T-helper 9 cell (primary cell): ENCODE measurements around the gene RPL18.

Experiments
- DNase-seq: peaks from one replicate; pipeline ENCODE4 v3.0.0-alpha.2; 2020

The RPL18 gene

GRCh38 chr19:48629297-48629598 is 10.3 kb upstream of the RPL18 start:
- no peak for DNase-seq

DNA sequence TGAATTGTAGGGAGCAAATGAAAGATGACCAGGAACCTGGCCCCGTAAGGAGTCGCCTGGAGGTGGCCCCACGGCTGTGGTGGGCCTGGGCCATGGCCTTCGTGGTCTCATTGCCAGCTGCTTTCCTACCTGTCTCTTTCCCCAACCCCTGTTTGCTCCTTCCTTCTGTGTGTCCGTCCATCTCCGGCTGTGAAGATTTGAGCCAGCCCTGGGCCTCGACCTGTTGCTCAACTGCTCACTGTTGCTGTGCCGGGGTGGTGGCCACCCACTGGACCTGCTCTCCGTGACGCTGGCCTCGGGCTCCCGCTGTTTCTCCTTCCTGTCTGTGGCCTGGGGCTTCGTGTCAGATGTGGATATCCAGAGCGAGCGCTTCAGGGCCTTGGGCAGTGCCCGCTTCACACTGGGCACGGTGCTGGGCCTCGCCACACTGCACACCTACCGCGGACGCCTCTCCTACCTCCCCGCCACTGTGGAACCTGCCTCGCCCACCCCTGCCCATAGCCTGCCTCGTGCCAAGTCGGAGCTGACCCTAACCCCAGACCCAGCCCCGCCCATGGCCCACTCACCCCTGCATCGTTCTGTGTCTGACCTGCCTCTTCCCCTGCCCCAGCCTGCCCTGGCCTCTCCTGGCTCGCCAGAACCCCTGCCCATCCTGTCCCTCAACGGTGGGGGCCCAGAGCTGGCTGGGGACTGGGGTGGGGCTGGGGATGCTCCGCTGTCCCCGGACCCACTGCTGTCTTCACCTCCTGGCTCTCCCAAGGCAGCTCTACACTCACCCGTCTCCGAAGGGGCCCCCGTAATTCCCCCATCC is 9.7 kb upstream of the RPL18 start:
- DNase-seq: no peak

GRCh38 chr19:48627865-48628314 is 8.9 kb upstream of the RPL18 start:
- no peak for DNase-seq

- DNase-seq: no peak
Observed at GRCh38 chr19:48627201-48627864, 8.4 kb upstream of the RPL18 start.

GRCh38 chr19:48625891-48626327 is 6.9 kb upstream of the RPL18 start:
- DNase-seq: no peak

DNA sequence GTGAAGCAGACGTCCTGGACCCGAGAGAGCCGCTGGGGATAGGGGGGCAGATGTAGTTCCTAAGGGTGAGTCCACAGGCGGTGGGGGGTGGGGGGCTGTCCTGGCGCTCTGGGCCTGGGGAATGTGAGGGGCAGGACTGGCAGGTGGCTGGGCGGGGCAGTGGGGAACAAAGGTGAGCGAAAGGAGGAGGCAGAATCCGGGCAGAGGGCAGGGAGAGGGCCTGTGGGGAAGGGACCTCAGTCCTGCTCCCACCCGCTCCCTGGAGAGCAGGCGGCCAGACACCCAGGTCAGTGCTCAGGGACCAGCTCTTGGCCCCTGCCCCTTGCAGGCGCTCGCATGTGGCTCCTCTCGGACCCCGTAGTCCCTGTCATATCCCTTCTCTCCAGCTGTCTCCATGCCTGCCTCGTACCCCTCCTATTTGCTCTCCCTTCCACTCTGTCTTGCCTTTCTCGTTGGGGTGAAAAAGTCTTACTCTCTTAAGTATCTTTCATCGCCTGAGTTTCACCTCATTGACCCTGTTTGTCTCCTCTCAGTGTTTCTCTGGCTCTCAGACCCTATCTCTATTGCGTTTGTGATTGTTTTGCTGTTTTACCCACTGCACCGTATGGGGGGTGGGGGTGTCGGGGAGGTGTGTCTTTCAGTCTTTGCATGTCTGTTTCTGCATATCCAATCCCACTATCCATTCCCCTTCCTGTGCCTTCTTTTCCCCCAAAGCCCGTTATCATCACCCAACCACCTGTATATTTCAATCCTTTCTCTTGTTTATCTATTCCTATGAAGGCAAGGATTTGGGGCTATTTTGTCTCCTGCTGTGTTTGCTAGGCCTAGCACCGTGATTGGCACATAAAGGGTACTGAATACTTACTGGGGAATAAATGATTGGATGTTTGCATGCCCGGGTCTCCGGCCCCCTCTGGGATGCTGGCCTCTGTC is 6.1 kb upstream of the RPL18 start:
- no peak for DNase-seq

DNA sequence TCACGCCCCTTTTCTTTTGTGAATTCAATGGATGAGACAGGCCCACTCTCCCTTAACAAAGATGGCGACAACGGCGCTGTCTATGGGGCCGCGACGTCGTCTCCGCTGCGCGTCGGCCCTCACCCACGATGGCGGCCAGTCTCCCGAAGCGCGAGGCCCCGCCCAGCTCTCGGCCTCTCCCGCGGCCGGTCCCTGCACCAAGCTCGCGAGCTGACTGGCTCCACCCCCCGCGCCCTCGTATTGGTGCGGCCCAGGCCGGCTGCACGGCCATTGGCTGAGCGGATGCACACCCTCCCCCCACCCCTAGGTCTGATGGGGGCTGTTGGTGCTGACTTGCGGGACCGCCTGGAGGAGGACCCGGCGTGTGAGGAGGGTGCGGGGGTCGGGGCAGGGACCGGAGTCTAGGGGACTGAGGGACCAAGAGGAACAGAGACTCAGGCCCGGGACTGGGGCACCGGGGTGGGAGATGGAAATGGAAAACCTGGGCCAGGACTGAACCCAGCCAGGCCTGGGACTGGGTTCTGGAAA is 5.2 kb upstream of the RPL18 start:
- peak; percentile 89 for DNase-seq

DNA sequence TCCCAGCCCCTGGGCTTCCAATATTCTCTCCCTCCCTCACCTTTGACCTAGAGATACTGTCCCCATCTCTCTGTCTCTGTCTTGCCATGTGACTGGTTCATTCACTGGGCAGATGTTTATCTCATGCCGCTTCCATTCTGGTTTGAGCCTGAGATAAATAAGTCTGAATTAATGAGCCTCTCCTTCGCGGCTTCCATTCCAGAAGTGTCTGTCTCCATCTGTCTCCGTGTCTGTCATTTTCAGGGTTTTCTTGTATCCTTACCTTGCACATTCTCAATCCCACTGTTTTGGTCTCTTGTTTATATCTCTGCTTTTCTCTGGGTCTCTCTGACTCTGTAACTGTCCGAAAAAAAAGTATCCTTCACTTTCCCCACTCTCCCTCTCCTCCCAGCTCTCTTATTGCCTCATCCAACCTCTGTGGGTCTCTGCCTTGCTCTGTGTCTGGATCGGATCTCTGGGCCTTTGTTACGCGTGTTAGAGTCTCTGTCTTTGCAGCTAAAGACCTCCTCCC is 4.6 kb upstream of the RPL18 start:
- DNase-seq: no peak

DNA sequence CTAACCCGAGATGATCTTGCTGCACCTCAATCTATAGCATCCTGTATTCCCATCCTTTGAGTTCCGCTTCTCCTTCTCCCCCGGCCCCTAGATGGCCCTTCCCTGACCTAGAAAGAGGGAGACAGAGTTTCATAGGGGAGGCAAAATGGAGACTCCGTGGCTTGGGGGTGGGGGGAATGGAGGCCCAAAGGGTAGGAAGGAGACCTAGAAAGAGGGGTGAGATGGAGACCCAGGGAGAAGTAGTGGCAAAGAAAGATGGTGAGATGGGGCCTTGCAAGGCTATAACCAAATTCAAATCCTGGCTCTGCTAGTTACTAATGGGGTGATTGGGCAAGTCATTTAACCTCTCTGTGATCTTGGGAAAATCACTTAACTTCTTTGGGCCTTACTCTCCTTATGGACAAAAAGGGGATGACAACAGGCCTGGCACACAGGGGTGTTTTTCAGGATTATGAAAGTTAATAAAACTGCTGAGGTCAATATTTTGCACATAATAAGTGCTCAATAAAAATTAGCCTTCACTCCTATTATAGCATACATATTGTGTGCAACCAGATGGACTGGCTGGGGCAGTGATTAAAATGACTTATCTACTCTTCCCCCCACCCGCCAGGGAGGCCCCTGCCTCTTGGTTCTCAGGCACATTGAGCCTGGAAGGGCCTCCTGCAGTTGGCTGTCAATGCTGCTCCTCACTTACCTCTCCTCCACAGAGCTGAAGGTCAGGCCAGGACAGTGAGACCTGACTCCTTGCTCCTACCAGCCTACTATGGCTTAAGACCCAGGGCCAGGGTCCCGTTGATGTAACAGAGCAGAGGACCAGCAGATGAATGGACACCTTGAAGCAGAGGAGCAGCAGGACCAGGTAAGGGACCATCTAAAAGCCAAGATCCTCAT is 961 bp upstream of the RPL18 start:
- DNase-seq: no peak

- no peak for DNase-seq
Observed at GRCh38 chr19:48618278-48618915, 581 bp downstream of the RPL18 start.

- DNase-seq: no peak
Observed at GRCh38 chr19:48617146-48617937, 1.6 kb downstream of the RPL18 start.

GRCh38 chr19:48616491-48617056 is 2.4 kb downstream of the RPL18 start:
- DNase-seq: no peak

- DNase-seq: no peak
Observed at GRCh38 chr19:48616041-48616436, 2.9 kb downstream of the RPL18 start.

DNA sequence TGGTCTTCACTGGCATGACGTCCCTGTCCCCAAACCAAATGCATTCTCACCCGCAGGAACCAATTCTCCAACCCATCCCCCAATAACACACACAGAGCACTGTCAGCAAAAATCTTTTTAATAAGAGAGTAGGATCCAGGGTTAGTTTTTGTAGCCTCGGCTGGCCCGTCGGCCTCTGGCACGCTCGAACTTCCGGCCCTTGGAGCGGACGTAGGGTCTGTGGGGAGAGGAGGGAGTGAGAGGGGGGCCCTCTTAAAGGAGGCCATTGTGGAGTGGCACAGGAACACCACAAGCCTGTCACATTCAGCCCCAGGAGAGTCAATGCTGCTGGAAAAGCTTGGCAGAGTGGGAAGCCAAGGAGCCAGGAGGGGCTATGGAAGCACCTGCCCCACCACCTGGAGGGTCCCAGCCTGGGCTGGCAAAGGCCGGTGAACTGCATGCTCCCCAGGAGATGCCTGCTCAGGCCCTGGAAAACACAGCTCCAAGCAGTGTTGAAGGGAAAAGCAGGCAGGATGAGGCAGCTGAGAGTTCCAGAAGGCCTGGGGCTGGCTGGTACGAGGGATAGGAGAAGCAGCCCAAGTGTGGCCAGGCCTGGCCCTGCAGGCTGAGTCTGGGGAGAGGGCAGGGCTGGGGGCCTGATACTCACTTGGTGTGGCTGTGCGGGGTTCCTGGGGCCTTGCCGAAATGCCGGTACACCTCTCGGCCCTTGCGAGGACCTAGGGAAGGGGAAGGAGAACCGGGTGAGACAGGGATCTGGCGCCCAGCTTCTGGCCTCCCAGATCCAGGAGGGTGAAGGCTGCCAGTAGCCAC is 3.5 kb downstream of the RPL18 start:
- no peak for DNase-seq

DNA sequence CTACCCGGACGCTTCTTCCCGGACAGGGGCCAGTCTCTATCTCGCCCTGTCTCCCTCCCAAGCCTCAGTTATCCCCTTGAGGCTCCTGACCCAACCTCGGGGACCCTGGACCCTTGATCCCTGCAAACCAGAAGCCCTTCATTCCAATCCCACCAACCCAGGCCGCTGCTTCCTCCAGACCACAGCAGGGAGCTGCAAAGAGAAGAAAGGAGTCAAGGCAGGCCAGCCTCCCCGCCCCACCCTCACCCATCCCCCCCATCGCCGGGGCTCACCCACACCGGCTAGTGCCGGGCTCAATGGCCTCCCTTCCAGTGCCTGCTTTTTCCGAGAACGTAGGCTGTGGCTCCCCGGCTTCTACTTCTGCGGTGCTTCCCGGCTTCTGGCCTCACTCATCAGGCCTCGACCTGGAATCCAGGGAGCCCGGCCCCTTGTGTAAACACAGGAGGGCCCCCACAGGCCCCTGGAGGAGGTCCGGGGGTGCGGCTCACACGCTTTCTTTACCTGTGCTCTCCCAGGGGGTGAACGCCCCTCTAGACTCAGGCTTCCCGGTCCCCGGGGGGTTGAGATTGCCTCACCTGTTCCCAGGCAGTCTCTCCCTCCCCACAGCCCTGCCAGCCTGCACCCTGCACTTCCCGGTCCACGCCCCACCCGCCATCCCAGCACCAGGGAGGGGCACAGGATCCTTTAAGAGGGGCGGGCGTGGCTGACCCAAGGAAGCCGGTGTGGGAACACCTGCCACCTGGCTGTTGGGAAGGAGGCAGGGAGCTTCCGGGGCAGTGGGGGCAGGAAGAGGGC is 4.3 kb downstream of the RPL18 start, which contains the start of gene FAM83E:
TSS of gene FAM83E (minus strand) at position 641 of the 795 bp plus-strand sequence. CDS start 1,704 bp downstream, outside the sequence.
- DNase-seq: no peak

GRCh38 chr19:48613852-48614435 is 5.0 kb downstream of the RPL18 start:
- DNase-seq: no peak

GRCh38 chr19:48613024-48613851 is 5.7 kb downstream of the RPL18 start:
- no peak for DNase-seq
